ENCODE results near the gene OPA3.
A peak's percentile ranks its signal among the peaks of the same experiment; 100 is the strongest.

Gene OPA3

DNA sequence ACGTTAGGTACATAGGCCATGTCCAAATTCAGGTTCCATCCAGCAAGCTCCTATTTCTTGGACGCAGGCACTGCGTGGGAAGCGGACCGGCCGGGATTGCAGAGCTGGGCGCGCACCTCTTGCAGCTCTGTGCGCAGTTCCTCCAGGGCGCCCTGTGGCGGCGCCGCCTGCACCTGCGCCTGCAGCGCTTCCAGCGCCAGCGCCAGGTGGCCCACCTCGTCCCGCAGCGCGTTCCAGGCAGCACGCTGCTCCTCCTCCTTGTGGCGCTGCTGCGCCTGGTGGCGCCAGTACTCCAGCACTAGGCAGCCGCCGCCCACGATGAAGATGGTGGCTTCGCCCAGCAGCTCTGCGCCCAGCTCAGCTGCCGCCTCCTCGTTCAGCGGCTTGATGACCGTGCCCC is 31.1 kb downstream of the OPA3 start:
- H3K9me3 ChIP-seq (ENCODE audit: control insufficient read depth, low read length): no peaks in the 10 kb centered on the region

DNA sequence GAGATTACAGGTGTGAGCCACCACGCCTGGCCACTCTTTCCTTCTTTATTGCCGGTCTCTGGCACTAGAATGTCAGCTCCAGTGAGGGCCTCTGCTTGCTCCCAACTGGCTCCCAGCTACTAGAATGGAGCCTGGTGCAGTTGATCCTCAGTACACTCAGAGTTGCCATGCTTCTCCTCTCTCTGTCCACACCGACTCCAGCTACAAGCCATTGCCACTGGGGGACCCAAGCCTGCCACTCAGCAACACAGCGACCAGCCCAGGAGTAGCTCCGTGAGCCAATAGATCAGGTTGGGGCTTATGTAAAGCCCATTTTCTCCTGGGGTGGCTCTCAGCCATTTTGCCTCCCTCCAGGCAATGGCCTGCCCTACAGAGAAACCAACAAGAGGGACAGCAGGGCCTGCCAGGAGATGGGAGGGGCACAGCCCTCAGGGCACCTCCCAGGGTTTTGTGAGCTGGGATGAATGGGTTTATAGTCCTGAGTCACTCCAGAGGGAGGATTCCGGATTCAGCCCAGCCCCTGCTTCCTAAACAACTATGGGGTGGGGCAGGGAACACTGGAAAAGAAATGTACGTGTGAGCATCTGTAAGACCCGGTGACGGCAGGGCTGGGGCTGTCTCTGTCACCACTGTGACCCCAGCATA is 36.5 kb downstream of the OPA3 start:
- Histone ChIP-seq H3K4me1 (ENCODE audit: control insufficient read depth, insufficient read depth, low read length) (peaks cover 11% of the 10 kb centered on the region), H3K9me3 (ENCODE audit: control insufficient read depth, low read length) (no peaks in the 10 kb centered on the region), H3K4me3 (ENCODE audit: low read length) (no peak overlapping the region), H3K9ac (ENCODE audit: low read length) (peak overlapping the region; percentile 17), H3K36me3 (ENCODE audit: control insufficient read depth, insufficient read depth, low read length) (no peaks in the 10 kb centered on the region), H3K27me3 (ENCODE audit: control insufficient read depth, insufficient read depth, low read length) (no peaks in the 10 kb centered on the region)

More for the DNA sequence above, 31.1 kb downstream of the OPA3 start:
- Histone ChIP-seq H3K4me3 (ENCODE audit: low read length) (no peak overlapping the region), H3K36me3 (ENCODE audit: control insufficient read depth, insufficient read depth, low read length) (no peaks in the 10 kb centered on the region), H3K9ac (ENCODE audit: low read length) (peak overlapping the region; percentile 39), H3K4me1 (ENCODE audit: control insufficient read depth, insufficient read depth, low read length) (peaks cover 13% of the 10 kb centered on the region), H3K27me3 (ENCODE audit: control insufficient read depth, insufficient read depth, low read length) (no peaks in the 10 kb centered on the region)

DNA sequence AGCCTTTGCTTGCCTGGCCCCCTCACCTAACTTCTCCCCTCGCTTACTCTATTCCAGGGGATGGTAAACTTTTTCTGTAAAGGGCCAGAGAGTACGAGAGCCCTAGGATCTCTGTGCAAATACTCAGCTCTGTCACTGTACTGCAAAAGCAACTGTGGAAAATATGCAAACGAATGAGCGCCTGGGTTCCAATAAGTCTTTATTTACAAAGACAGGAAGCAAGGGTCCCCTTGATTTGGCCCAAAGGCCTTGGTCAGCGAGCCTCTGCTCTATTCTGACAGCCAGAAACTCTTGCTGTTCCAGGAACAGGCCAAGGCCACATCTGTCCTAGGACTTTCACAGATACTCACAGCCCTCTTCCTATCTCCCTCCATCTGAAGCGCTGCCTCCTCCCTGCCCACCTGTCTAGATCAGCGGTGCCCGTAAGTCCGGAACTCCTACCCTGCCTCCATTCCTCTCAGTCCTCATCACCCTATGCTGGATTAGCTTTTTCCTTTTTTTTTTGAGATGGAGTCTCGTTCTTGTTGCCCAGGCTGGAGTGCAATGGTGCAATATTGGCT is 37.3 kb downstream of the OPA3 start:
- H3K27me3 ChIP-seq (ENCODE audit: control insufficient read depth, insufficient read depth, low read length): no peaks in the 10 kb centered on the region
- H3K4me3 ChIP-seq (ENCODE audit: low read length): no peak overlapping the region
- H3K4me1 ChIP-seq (ENCODE audit: control insufficient read depth, insufficient read depth, low read length): peaks cover 8% of the 10 kb centered on the region
- no peaks in the 10 kb centered on the region for H3K9me3 ChIP-seq (ENCODE audit: control insufficient read depth, low read length)
- H3K36me3 ChIP-seq (ENCODE audit: control insufficient read depth, insufficient read depth, low read length): no peaks in the 10 kb centered on the region
- no peak overlapping the region for H3K9ac ChIP-seq (ENCODE audit: low read length)

DNA sequence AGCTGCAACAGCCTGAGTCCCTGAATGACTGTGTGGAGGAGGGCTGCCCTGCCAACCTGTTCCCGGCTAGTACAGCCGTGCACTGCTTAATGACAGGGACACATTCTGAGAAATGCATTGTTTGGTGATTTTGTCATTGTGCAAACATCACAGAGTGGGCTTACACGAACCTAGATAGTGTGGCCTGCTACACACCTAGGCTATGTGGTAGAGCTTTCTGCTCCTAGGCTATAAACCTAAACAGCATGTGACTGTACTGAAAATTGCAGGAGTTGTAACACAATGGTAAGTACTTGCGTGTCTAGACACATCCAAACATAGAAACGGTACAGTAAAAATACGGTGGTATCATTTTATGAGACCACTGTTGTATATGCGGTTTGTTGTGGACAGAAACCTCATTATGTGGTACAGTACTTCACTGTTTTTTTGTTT is 42.4 kb downstream of the OPA3 start:
- no peaks in the 10 kb centered on the region for H3K9me3 ChIP-seq (ENCODE audit: control insufficient read depth, low read length)
- H3K4me1 ChIP-seq (ENCODE audit: control insufficient read depth, insufficient read depth, low read length): no peaks in the 10 kb centered on the region
- H3K27me3 ChIP-seq (ENCODE audit: control insufficient read depth, insufficient read depth, low read length): no peaks in the 10 kb centered on the region
- H3K36me3 ChIP-seq (ENCODE audit: control insufficient read depth, insufficient read depth, low read length): no peaks in the 10 kb centered on the region
- no peak overlapping the region for H3K9ac ChIP-seq (ENCODE audit: low read length)
- no peak overlapping the region for H3K4me3 ChIP-seq (ENCODE audit: low read length)

DNA sequence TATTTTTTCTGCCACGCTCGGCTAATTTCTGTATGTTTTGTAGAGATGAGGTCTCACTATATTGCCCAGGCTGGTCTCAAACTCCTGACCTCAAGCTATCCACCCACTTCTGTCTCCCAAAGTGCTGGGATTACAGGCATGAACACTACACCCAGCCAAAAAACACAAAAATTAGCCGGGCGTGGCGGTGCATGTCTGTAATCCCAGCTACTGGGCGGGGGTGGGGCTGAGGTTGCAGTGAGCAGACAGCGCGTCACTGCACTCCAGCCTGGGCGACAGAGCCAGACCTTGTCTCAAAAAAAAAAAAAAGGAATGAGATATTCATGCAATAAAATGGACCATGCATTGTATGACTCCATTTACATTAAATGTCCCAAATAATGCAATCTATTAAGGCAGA is 45.1 kb downstream of the OPA3 start:
- Histone ChIP-seq H3K9ac (ENCODE audit: low read length) (no peak overlapping the region), H3K9me3 (ENCODE audit: control insufficient read depth, low read length) (no peaks in the 10 kb centered on the region), H3K4me1 (ENCODE audit: control insufficient read depth, insufficient read depth, low read length) (no peaks in the 10 kb centered on the region), H3K36me3 (ENCODE audit: control insufficient read depth, insufficient read depth, low read length) (no peaks in the 10 kb centered on the region), H3K27me3 (ENCODE audit: control insufficient read depth, insufficient read depth, low read length) (no peaks in the 10 kb centered on the region), H3K4me3 (ENCODE audit: low read length) (no peak overlapping the region)

DNA sequence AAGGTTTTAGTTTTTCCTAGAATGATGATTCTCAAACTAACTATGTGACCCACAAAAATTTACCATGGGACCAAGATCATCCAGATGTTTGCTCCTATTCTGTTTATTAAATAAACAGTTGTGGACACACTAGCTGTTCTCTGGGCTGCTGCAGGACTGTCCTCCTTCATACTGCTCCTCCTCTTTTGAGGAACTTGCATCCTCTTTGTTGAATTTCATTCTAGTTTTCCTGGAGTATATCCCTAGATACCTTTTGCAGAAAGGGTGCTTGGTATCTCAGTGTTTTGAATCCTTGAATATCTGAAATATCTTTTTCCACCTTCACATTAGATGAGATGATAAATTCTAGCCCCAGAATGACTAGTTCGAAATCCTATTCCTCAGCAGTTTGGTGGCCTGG is 53.3 kb downstream of the OPA3 start:
- peaks cover 15% of the 10 kb centered on the region for H3K4me1 ChIP-seq (ENCODE audit: control insufficient read depth, insufficient read depth, low read length)
- H3K27me3 ChIP-seq (ENCODE audit: control insufficient read depth, insufficient read depth, low read length): no peaks in the 10 kb centered on the region
- no peak overlapping the region for H3K9ac ChIP-seq (ENCODE audit: low read length)
- no peaks in the 10 kb centered on the region for H3K9me3 ChIP-seq (ENCODE audit: control insufficient read depth, low read length)
- H3K4me3 ChIP-seq (ENCODE audit: low read length): no peak overlapping the region
- peaks cover 4% of the 10 kb centered on the region for H3K36me3 ChIP-seq (ENCODE audit: control insufficient read depth, insufficient read depth, low read length)

DNA sequence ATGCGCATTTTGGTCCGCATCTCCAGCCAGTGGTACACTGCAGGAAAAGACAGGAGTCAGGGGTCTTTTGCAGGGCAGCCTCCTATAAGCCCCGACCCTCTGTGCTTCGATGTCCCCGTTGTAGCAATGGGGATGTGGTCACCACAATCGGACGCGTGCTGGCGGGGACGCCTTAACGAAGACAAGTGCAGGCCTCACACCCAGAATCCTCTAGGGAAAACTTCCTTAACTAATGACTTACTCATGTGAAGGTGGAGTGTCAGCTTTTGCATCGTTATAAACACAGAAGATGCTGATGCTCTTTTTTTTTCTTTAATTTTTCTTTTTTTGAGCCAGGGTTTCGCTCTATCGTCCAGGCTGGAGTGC is 55.2 kb downstream of the OPA3 start:
- peaks cover 15% of the 10 kb centered on the region for H3K4me1 ChIP-seq (ENCODE audit: control insufficient read depth, insufficient read depth, low read length)
- H3K4me3 ChIP-seq (ENCODE audit: low read length): peak overlapping the region; percentile 40
- H3K9ac ChIP-seq (ENCODE audit: low read length): no peak overlapping the region

DNA sequence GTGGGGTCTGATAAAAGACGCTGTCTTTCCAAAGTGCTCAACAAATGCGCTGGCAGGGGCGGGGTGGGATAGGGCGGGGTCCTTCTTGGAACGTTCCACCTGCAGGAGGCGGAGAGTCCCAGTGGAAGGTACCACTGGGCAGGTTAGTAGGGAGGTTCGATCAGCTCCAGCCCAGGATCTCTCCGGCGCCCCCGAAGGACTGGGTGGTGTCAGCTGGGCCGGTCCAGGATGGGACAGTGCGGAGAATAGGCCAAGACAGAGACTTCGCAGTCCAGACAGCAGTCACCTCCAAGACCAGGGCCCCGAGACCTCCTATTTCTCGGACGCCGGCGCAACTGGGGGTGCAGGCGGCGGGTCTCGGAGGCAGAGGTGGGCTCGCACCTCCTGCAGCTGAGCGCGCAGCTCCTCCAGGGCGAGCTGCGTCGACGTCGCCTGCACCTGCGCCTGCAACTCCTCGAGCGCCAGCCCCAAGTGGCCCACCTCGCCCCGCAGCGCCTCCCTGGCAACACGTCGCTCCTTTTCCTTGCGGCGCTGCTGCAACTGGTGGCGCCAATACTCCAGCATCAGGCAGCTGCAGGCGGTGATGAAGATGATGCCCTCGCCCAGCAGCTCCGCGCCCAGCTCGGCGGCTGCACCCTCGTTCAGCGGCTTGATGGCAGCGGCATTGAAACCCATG is 55.7 kb downstream of the OPA3 start:
- Histone ChIP-seq H3K9ac (ENCODE audit: low read length) (peak overlapping the region; percentile 50), H3K4me1 (ENCODE audit: control insufficient read depth, insufficient read depth, low read length) (peaks cover 15% of the 10 kb centered on the region)

More for the DNA sequence above, 55.2 kb downstream of the OPA3 start:
- Histone ChIP-seq H3K9me3 (ENCODE audit: control insufficient read depth, low read length) (no peaks in the 10 kb centered on the region), H3K27me3 (ENCODE audit: control insufficient read depth, insufficient read depth, low read length) (no peaks in the 10 kb centered on the region), H3K36me3 (ENCODE audit: control insufficient read depth, insufficient read depth, low read length) (peaks cover 14% of the 10 kb centered on the region)

DNA sequence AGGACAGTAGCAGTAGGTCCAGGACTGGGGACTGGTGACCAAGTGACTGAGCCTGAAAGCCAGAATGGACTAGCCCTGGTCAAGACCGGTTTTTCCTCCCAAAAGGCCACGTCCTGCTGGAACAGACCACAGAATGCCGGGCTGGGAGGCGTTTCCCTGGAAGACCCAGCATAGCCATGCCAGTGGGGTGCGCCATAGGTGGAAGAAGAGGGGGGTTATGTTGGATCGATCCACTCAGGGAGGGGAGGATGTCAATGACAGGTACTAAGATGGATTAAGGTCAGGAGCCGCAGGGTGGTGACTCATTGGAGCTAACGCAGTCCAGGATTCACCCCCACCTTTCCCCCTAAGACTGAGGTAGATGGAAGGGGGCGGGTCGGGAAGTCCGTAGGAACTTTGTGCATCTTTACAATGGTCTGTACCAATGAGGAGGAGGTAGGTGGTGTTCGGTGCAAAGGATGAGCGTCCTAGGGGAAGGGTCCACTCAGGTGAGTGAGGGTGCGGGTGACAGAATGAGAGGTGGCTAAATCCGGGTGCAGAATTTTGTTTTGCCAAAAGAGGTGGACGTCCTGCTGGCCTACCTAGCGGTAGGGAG is 56.4 kb downstream of the OPA3 start:
- Histone ChIP-seq H3K27me3 (ENCODE audit: control insufficient read depth, insufficient read depth, low read length) (no peaks in the 10 kb centered on the region), H3K9ac (ENCODE audit: low read length) (no peak overlapping the region), H3K9me3 (ENCODE audit: control insufficient read depth, low read length) (no peaks in the 10 kb centered on the region), H3K4me1 (ENCODE audit: control insufficient read depth, insufficient read depth, low read length) (peaks cover 15% of the 10 kb centered on the region), H3K36me3 (ENCODE audit: control insufficient read depth, insufficient read depth, low read length) (peaks cover 14% of the 10 kb centered on the region), H3K4me3 (ENCODE audit: low read length) (peak overlapping the region; percentile 40)

More for the DNA sequence above, 55.7 kb downstream of the OPA3 start:
- Histone ChIP-seq H3K9me3 (ENCODE audit: control insufficient read depth, low read length) (no peaks in the 10 kb centered on the region), H3K4me3 (ENCODE audit: low read length) (peak overlapping the region; percentile 40), H3K27me3 (ENCODE audit: control insufficient read depth, insufficient read depth, low read length) (no peaks in the 10 kb centered on the region), H3K36me3 (ENCODE audit: control insufficient read depth, insufficient read depth, low read length) (peaks cover 14% of the 10 kb centered on the region)

DNA sequence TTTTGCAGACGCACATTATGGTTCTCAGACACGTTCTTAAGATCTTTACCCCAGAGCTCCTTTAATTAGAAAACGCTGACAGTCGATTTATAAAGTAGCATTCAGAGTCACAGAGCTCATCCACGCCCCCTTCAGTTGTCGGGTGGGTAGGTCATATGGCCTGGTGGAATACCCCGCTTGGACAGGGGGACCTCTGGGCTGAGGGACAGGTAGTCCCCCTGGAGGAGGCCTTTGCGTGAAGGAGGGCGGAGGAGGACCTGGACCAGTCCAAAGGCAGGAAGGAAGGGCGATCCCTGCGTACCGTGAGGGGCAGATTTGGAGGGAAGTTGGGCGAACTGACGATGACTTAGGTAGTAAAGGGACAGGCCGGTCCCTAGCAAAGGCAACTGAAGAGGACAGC is 56.9 kb downstream of the OPA3 start:
- H3K27me3 ChIP-seq (ENCODE audit: control insufficient read depth, insufficient read depth, low read length): no peaks in the 10 kb centered on the region
- H3K4me3 ChIP-seq (ENCODE audit: low read length): peak overlapping the region; percentile 22
- H3K9ac ChIP-seq (ENCODE audit: low read length): no peak overlapping the region
- peaks cover 16% of the 10 kb centered on the region for H3K36me3 ChIP-seq (ENCODE audit: control insufficient read depth, insufficient read depth, low read length)
- no peaks in the 10 kb centered on the region for H3K9me3 ChIP-seq (ENCODE audit: control insufficient read depth, low read length)
- H3K4me1 ChIP-seq (ENCODE audit: control insufficient read depth, insufficient read depth, low read length): peaks cover 17% of the 10 kb centered on the region

DNA sequence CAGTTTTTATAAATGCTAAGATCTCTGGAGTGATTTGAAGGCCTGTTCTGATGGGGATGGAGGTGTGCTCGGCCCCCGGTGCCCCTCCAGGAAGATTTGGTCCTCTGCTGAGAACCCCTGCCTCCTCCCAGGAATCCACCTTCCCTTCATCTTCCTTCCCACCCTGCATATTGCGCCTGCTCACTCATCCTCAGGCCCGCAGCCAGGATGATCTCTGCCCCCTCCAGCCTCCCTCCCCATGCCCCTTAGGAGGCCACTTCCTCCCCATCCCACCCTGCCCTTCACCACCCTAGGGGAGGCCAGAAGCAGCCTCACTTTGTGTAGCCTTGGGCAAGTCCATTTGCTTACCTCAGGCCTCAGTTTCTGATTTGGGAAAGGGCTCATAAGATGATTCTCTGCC is 57.6 kb downstream of the OPA3 start:
- Histone ChIP-seq H3K4me1 (ENCODE audit: control insufficient read depth, insufficient read depth, low read length) (peaks cover 20% of the 10 kb centered on the region), H3K9me3 (ENCODE audit: control insufficient read depth, low read length) (no peaks in the 10 kb centered on the region), H3K36me3 (ENCODE audit: control insufficient read depth, insufficient read depth, low read length) (peaks cover 19% of the 10 kb centered on the region), H3K9ac (ENCODE audit: low read length) (no peak overlapping the region), H3K4me3 (ENCODE audit: low read length) (no peak overlapping the region), H3K27me3 (ENCODE audit: control insufficient read depth, insufficient read depth, low read length) (no peaks in the 10 kb centered on the region)

DNA sequence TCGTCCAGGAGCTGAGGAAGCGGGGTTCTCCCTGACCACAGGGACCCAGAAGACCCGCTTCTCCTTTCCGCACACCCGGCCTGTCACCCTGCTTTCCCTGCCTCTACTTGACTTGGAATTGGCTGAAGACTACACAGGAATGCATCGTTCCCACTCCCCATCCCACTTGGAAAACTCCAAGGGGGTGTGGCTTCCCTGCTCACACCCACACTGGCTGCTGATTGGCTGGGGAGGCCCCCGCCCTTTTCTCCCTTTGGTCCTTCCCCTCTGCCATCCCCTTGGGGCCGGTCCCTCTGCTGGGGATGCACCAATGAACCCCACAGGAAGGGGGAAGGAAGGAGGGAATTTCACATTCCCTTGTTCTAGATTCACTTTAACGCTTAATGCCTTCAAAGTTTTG is 58.5 kb downstream of the OPA3 start:
- no peaks in the 10 kb centered on the region for H3K27me3 ChIP-seq (ENCODE audit: control insufficient read depth, insufficient read depth, low read length)
- peaks cover 28% of the 10 kb centered on the region for H3K4me1 ChIP-seq (ENCODE audit: control insufficient read depth, insufficient read depth, low read length)
- H3K4me3 ChIP-seq (ENCODE audit: low read length): no peak overlapping the region
- no peak overlapping the region for H3K9ac ChIP-seq (ENCODE audit: low read length)
- H3K36me3 ChIP-seq (ENCODE audit: control insufficient read depth, insufficient read depth, low read length): peaks cover 22% of the 10 kb centered on the region
- no peaks in the 10 kb centered on the region for H3K9me3 ChIP-seq (ENCODE audit: control insufficient read depth, low read length)
